OCI-LY7 (cell line): ENCODE data around the gene RPL22. TPM values are rescaled to one million over a fixed set of nuclear protein-coding genes. Genes with fewer than 3 reads are reported as not detected.

ENCODE experiments used
- BruUV-seq: library from RNA; stranded (reverse); fragments of 400-500 nt; replicated peaks from 2 replicates; lab custom pipeline; 2021; lab: Mats Ljungman, UMichigan
- CTCF ChIA-PET: fragments of 300-600 bp; sonication (Branson Sonifier 250); formaldehyde crosslinking; loops from one replicate; lab custom pipeline; 2022; ENCODE audit warnings: antibody characterized with exemption; ENCODE audit not compliant: unreplicated experiment; lab: Charles Lee
- POLR2A ChIA-PET: fragments of 300-600 bp; sonication (Branson Sonifier 250); formaldehyde crosslinking; loops from one replicate; lab custom pipeline; 2022; ENCODE audit warnings: antibody characterized with exemption; lab: Charles Lee
- DNase-seq: peaks from one replicate; pipeline ENCODE4 v3.0.0-alpha.2; 2015; ENCODE audit warnings: low spot score
- H2AFZ ChIP-seq: fragments of 200-600 bp; sonication (generic), shearing (Covaris generic); 2 replicates; pipeline ENCODE4 v1.6.1; 2014; ENCODE audit warnings: mild to moderate bottlenecking, antibody characterized with exemption, low read length, moderate library complexity
- H3K27ac ChIP-seq: fragments of 200-600 bp; sonication (generic); 2 replicates; pipeline ENCODE4 v1.5.1; 2014; ENCODE audit warnings: mixed run types, low read depth, mild to moderate bottlenecking, moderate library complexity, low read length, inconsistent platforms; ENCODE audit not compliant: poor library complexity, severe bottlenecking
- H3K36me3 ChIP-seq: fragments of 200-600 bp; sonication (generic); 2 replicates; pipeline ENCODE4 v1.6.1; 2014; ENCODE audit warnings: mild to moderate bottlenecking, antibody characterized with exemption, low read length, moderate library complexity, mixed read lengths; ENCODE audit not compliant: insufficient read depth
- H3K4me1 ChIP-seq: fragments of 200-600 bp; sonication (generic); 2 replicates; pipeline ENCODE4 v1.5.1; 2014; ENCODE audit warnings: mild to moderate bottlenecking, low read length; ENCODE audit not compliant: insufficient read depth, poor library complexity, severe bottlenecking
- H3K4me2 ChIP-seq: fragments of 200-600 bp; sonication (generic); 2 replicates; pipeline ENCODE4 v1.6.1; 2014; ENCODE audit warnings: mild to moderate bottlenecking, low read length
- H3K4me3 ChIP-seq: fragments of 200-600 bp; sonication (generic); 2 replicates; pipeline ENCODE4 v1.5.1; 2014; ENCODE audit warnings: mild to moderate bottlenecking, low read depth, low read length; ENCODE audit not compliant: poor library complexity, severe bottlenecking
- H3K79me2 ChIP-seq: fragments of 200-600 bp; sonication (generic); 2 replicates; pipeline ENCODE4 v1.6.1; 2016; ENCODE audit warnings: low read depth, mild to moderate bottlenecking, low read length, moderate library complexity, mixed read lengths; ENCODE audit not compliant: insufficient read depth
- H3K9me2 ChIP-seq: fragments of 200-600 bp; sonication (generic); 2 replicates; pipeline ENCODE4 v1.6.1; 2016; ENCODE audit warnings: mild to moderate bottlenecking, low read length, mixed read lengths; ENCODE audit not compliant: insufficient read depth
- H3K9me3 ChIP-seq: fragments of 200-600 bp; sonication (generic); 2 replicates; pipeline ENCODE4 v1.6.1; 2014; ENCODE audit warnings: mild to moderate bottlenecking, mixed run types, low read length, mixed read lengths
- H4K20me1 ChIP-seq: fragments of 200-600 bp; sonication (generic); 2 replicates; pipeline ENCODE4 v1.6.1; 2014; ENCODE audit warnings: mild to moderate bottlenecking, antibody characterized with exemption, low read length, moderate library complexity, mixed read lengths; ENCODE audit not compliant: insufficient read depth
- EZH2phosphoT487 ChIP-seq: fragments of 200-600 bp; sonication (generic); IDR thresholded peaks from 2 replicates; pipeline ENCODE4 v1.6.1; 2018; ENCODE audit warnings: low read depth, borderline replicate concordance, mild to moderate bottlenecking, mixed run types, antibody characterized with exemption, low read length, moderate library complexity, mixed read lengths
- intact Hi-C: fragments of 100-400 bp; cut with micrococcal nuclease; formaldehyde crosslinking; loops from one replicate; pipeline ENCODE4 v1.10.0; 2022; ENCODE audit not compliant: unreplicated experiment
- total RNA-seq, 2 experiments: library from RNA; depleted of rRNA in 1 of 2; stranded (reverse); fragments of >200 nt in 1 of 2; shearing (Covaris generic) in 1 of 2; gene quantifications; 2 replicates each; pipeline ENCODE4 v1.2.3, GENCODE V29; 2014 to 2022
- TF ChIP-seq, protein P1 (sequence below): fragments of 200-600 bp; sonication (generic); conservative IDR thresholded peaks from 2 replicates; pipeline ENCODE4 v1.5.1; 2014; ENCODE audit warnings: mild to moderate bottlenecking, antibody characterized with exemption, low read length, moderate library complexity, mixed read lengths

The RPL22 gene
- total RNA-seq, 2 experiments from 2014 or later: 249 to 589 TPM

DNA sequence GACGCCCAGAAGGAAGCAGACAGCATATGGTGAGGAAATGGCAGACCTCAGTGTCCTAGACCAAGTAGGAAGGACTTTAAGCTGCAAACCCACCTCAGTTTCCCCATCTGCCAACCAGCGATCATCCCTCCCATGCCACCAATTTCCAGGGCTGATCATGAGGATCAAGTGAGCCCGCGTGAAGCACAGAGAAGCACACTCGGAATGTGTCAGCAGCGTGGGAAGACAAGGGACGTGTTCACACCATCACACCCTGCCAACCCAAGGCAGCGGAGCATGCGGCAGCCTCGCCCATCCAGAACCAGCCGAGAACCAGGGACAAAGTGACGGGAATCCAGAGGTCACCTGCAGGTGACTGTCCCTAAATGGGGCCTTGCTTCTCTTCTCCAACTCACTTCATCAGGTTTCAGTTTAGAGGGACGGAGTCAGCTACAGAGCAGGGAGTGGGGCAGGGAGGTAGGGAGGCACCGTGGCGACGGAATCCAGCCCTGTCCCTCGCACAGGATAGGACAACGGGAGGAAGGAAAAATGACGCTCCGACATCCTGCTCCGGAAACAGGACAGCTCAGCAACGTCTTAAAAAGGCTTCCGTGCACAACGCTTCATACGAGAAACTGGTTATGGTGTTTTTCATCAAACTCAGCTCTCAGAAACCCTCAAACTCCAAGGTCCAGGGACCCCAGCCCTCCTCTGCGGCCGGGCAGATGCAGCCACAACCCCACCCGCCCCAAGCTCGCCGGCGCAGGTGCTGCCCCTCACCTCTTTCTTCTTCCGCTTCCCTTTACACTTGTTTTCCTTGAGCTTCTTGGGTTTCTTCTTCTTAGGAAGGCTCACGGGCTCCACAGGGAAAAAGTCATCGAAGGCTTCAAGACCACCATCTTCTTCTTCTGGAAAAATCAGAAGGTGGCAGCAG lies 31.7 kb downstream of the RPL22 start:
- BruUV-seq: no TSS peak
- ChIA-PET POLR2A (interaction anchor here (1.1 kb wide), 1 partner anchor 24 kb away, joined by 3 read pairs; no protein-coding TSS in a partner anchor), CTCF (interaction anchor here (0.6 kb wide), 1 partner anchor 1809 kb away, joined by 4 read pairs; no protein-coding TSS in a partner anchor)
- no peaks in the 10 kb centered on the region for H3K9me2 ChIP-seq
- peaks cover 8% of the 10 kb centered on the region for H3K4me1 ChIP-seq
- H3K9me3 ChIP-seq: no peaks in the 10 kb centered on the region
- H3K36me3 ChIP-seq: no peaks in the 10 kb centered on the region
- no peak for TF ChIP-seq EZH2phosphoT487
- TF ChIP-seq, protein P1, sequence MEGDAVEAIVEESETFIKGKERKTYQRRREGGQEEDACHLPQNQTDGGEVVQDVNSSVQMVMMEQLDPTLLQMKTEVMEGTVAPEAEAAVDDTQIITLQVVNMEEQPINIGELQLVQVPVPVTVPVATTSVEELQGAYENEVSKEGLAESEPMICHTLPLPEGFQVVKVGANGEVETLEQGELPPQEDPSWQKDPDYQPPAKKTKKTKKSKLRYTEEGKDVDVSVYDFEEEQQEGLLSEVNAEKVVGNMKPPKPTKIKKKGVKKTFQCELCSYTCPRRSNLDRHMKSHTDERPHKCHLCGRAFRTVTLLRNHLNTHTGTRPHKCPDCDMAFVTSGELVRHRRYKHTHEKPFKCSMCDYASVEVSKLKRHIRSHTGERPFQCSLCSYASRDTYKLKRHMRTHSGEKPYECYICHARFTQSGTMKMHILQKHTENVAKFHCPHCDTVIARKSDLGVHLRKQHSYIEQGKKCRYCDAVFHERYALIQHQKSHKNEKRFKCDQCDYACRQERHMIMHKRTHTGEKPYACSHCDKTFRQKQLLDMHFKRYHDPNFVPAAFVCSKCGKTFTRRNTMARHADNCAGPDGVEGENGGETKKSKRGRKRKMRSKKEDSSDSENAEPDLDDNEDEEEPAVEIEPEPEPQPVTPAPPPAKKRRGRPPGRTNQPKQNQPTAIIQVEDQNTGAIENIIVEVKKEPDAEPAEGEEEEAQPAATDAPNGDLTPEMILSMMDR: no peak
- no peak overlapping the region for H3K27ac ChIP-seq
- no peak overlapping the region for H3K4me3 ChIP-seq
- no peaks in the 10 kb centered on the region for H3K79me2 ChIP-seq
- no peak overlapping the region for H2AFZ ChIP-seq
- intact Hi-C loops: no loop called here
- no peak for DNase-seq
- H3K4me2 ChIP-seq: no peak overlapping the region
- no peaks in the 10 kb centered on the region for H4K20me1 ChIP-seq

GRCh38 chr1:6166655-6167390 lies 32.6 kb downstream of the RPL22 start:
- intact Hi-C loops: no loop called here
- no peak for DNase-seq
- peaks cover 8% of the 10 kb centered on the region for H3K4me1 ChIP-seq
- no peak overlapping the region for H3K4me3 ChIP-seq
- H3K9me2 ChIP-seq: no peaks in the 10 kb centered on the region
- TF ChIP-seq EZH2phosphoT487: no peak
- TF ChIP-seq, protein P1: no peak
- ChIA-PET POLR2A (interaction anchor here (1.1 kb wide), 1 partner anchor 25 kb away, joined by 3 read pairs; no protein-coding TSS in a partner anchor), CTCF (interaction anchor here (0.6 kb wide), 1 partner anchor 1810 kb away, joined by 4 read pairs; no protein-coding TSS in a partner anchor)
- no peaks in the 10 kb centered on the region for H3K9me3 ChIP-seq
- H4K20me1 ChIP-seq: no peaks in the 10 kb centered on the region
- no peak overlapping the region for H2AFZ ChIP-seq
- H3K36me3 ChIP-seq: no peaks in the 10 kb centered on the region
- BruUV-seq: no TSS peak
- no peaks in the 10 kb centered on the region for H3K79me2 ChIP-seq
- H3K4me2 ChIP-seq: no peak overlapping the region
- no peak overlapping the region for H3K27ac ChIP-seq
